H7 (cell line): Measurements from ENCODE around the gene CORIN. TPM values are rescaled to one million over a fixed set of nuclear protein-coding genes. Genes with fewer than 3 reads are reported as not detected.

Experiments used
- DNase-seq: peaks from one replicate; pipeline ENCODE4 v3.0.0; 2012
- H3K27me3 ChIP-seq: 2 replicates; pipeline ENCODE4 v1.6.0; 2011; ENCODE audit warnings: mild to moderate bottlenecking, low read length; ENCODE audit not compliant: control insufficient read depth, insufficient read depth
- H3K36me3 ChIP-seq: replicated peaks from 2 replicates; pipeline ENCODE4 v1.5.1; 2011; ENCODE audit warnings: low read length; ENCODE audit not compliant: control insufficient read depth, insufficient read depth
- H3K4me3 ChIP-seq: 2 replicates; pipeline ENCODE4 v1.5.1; 2011; ENCODE audit warnings: low read depth, mild to moderate bottlenecking, control low read depth, low read length, moderate library complexity; ENCODE audit not compliant: insufficient read depth
- total RNA-seq: library from RNA; depleted of rRNA; stranded (reverse); fragments of >200 nt; shearing (Covaris generic); gene quantifications from 2 replicates; pipeline ENCODE4 v1.2.3, GENCODE V29; 2014

The CORIN gene
- total RNA-seq, 1 experiment from 2014 or later: 0.07 TPM

DNA sequence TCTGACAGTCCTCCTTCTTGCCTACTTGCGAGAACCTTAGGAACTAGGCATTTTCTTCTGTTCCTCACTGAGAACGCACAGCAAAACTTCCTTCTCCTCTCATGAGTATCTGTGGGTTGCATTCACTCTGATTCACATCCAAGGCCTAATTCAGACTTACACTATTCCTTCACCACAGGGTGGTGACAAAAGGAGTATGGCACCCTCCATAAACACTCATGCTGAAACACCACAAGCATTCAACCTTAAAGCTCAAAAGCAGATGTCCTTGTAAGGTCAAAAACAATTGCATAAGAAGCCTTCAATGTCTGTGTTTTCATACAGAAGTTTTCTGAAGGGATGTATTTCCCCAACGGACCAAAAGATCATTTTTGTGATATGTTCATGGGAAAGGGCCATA lies 147.3 kb downstream of the CORIN start:
- Histone ChIP-seq H3K36me3 (no peaks in the 10 kb centered on the region), H3K4me3 (no peak overlapping the region), H3K27me3 (no peaks in the 10 kb centered on the region)
- no peak for DNase-seq

DNA sequence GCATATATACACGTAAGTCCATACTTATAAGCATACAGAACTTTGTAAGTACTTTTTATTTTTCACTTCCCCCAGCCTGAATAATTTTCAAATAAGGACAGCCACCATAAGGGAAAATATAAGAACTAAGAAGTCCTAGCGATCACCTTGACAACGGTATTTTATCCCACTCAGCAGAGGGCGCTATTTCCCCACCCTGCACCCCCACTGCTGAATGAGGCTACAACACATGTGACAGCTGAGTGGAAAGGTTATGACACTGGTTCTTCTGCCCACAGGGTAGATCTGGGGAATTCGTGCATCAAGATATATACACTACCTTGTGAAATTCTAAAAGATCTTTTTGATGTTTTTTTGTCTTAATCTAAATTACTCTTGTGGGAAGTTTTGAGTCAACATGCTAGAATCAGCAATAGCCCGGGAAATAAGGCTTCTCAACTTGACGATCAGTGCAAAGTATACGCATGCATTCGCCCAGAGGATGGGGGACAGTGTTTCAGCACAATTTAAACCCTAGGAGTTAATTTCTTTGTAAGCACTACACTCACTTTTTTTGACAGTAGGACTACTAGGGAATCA lies 151.5 kb downstream of the CORIN start:
- H3K36me3 ChIP-seq: no peaks in the 10 kb centered on the region
- no peaks in the 10 kb centered on the region for H3K27me3 ChIP-seq
- H3K4me3 ChIP-seq: no peak overlapping the region
- DNase-seq: peak; percentile 45

DNA sequence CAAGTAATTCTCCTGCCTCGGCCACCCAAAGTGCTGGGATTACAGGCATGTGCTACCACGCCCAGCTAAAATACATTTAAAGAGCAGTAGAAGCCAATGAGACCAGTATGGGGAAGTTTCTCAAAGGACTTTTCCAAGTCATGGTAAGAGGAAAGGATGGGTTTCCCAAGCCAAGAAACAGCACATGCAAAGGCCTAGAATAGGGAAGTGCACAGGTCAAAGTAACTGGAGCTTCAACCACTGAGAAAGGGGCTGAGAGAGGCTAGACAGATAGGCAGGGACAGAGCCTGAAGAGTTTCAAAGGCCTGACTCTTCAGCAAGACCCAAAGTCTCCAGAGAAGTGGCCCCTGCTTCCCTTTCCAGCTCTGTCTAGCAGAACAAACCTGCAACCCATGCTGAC lies 162.1 kb downstream of the CORIN start:
- DNase-seq: no peak
- Histone ChIP-seq H3K4me3 (no peak overlapping the region), H3K27me3 (no peaks in the 10 kb centered on the region), H3K36me3 (no peaks in the 10 kb centered on the region)

DNA sequence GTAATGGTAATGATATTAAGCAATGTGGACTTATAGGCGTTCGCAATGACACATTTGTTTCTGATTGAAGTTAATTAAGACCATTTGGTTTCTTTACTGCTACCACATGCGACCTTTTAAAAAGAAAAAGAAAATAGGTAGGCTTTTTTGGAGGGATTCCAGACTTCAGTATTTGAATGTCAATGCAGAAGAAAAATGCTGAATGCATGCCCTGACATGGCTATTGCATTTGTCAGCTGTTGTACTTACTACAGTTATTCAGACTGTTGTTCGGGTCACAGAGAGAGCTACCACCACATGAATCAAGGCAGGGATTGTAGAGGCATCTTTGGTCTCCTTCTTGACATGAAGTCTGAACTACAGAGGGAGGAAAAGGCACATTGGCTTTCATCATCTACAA lies 163.7 kb downstream of the CORIN start:
- no peak for DNase-seq
- Histone ChIP-seq H3K36me3 (no peaks in the 10 kb centered on the region), H3K27me3 (no peaks in the 10 kb centered on the region), H3K4me3 (no peak overlapping the region)

DNA sequence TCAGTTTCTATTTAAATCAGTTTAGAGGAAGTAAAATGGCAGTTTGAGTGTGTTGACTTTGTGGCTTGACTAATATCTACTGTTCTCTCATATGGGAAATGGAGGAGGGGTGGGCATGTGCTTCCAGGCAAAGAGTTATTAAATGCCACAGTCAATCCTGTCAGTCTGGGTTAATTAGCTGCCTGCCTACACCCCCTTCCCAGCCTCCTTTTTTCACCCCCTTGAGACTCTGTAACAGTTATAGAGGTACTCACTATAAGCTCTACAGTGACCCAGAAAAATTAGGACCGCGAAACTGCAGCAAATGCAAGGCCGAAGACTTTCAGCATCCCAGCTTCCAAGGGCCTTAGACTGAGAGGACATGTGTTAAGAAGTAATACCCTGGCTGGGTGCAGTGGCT lies 165.2 kb downstream of the CORIN start:
- Histone ChIP-seq H3K36me3 (no peaks in the 10 kb centered on the region), H3K27me3 (no peaks in the 10 kb centered on the region), H3K4me3 (no peak overlapping the region)
- no peak for DNase-seq

DNA sequence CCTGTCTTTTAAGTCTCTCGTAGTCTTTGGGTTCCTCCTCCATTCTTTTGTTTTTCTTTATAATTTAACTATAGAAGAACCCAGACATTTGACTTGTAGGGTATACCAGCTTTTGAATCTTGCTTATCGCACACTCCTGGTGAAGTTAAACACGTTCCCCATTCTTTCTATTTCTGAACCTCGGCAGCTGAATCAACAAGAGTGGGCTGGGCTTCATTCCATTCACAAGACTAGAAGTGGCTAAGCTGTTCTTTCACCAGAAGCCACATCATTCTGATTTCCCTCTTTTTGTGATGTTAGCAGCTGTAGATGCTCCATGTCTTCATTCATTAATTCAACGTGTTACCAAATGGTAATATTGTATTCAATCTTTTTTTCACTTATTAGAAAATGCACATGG lies 167.9 kb downstream of the CORIN start:
- no peaks in the 10 kb centered on the region for H3K36me3 ChIP-seq
- no peak overlapping the region for H3K4me3 ChIP-seq
- DNase-seq: no peak
- no peaks in the 10 kb centered on the region for H3K27me3 ChIP-seq

DNA sequence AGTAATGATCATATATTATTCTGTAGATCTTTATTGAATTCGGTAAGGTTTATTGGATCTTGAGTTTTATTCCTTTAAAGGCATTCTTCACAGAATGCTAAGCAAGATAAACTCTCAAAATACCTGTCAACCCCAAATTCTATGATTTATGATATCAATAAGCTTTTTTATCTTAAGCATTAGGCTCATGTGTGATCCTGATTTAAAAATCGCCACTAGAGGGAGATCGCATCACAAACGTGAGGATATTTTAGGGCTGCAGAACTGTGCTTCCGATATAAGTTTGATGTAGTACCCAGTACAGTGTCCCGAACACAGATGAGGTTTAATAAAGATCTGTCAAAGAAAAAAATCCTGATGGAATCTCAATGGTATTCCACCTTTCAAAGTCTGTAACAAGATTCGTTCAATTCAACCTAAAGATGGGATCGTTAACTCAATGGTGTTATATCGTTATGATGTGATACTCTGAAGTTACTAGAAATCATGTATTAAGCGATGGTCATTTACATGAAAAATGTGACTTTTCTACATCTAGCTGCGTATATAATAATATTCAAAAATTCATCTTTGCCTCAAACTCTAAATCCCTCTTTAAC lies 169.0 kb downstream of the CORIN start:
- no peaks in the 10 kb centered on the region for H3K27me3 ChIP-seq
- peak; percentile 7 for DNase-seq
- no peak overlapping the region for H3K4me3 ChIP-seq
- no peaks in the 10 kb centered on the region for H3K36me3 ChIP-seq

DNA sequence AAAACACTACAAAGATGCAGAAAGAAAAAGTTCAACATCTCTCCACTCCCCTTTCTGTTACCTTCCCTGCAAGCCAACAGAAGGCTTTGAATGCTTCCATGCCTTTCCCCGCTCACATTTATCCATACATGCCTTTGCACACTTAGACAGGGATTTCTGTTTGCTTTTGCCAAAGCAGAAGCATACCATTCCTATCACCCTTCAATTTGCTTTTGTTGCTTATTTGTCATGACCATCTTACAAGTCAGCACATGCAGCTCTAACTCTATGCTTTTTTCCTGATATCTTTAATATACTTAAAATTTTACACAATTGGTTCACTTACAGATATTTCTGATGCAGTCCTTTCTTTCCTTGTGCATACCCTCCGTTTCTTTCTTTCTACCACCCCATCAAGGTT lies 169.6 kb downstream of the CORIN start:
- Histone ChIP-seq H3K4me3 (no peak overlapping the region), H3K36me3 (no peaks in the 10 kb centered on the region), H3K27me3 (no peaks in the 10 kb centered on the region)
- no peak for DNase-seq

DNA sequence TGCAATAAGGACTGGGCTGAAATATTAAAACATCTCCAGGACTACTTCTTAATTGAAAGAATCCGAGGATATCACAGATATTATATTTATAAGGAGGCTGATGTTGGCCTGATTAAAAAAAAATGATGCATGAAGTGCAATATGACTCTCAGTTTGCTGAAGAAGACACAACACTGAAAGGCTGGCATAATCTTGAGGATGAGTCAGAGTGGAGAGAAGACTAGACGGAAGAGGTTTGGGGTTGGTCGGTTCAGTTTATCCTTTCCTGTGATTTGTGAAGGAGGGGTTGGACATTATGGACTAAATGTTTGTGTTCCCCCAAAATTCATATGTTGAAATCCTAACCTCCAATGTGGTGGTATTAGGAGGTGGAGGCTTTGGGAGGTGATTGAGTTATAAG lies 170.3 kb downstream of the CORIN start:
- H3K36me3 ChIP-seq: no peaks in the 10 kb centered on the region

DNA sequence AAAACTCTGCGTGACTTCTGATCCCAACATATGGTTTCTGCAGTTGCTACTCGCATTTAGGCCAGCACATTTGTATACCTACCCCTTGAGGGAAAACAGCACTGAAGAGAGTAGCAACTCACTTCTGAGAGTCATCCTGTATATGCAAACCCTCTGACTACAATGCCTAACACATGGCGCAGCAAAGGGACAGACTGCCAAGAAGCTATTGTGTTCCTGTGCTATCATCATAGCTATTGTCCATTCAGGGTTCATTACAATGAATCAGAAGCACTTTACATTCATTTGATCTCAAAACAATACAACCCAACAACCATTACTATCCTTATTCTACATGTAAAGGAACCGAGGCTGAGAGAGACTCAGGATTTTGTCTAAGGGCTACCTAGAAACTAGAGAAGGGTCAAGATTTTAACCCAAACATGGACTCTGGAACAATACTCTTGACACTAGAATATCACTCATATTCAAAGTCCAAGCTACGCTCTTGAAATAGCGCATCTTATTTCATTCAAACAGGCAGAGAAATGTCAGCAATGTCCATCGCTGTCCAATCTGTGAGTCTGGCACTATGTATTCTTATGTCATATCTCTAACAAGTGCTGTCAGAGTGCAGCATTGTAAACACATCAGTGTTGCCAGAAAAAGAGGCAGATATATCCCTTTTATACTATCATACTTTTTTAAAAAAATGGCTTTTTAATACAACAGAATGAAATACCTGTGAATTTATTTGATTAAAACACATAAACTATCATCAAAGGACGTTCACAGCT lies 173.6 kb downstream of the CORIN start:
- Histone ChIP-seq H3K36me3 (no peaks in the 10 kb centered on the region), H3K4me3 (no peak overlapping the region), H3K27me3 (no peaks in the 10 kb centered on the region)
- no peak for DNase-seq

More for the DNA sequence above, 170.3 kb downstream of the CORIN start:
- no peak for DNase-seq
- Histone ChIP-seq H3K27me3 (no peaks in the 10 kb centered on the region), H3K4me3 (no peak overlapping the region)

DNA sequence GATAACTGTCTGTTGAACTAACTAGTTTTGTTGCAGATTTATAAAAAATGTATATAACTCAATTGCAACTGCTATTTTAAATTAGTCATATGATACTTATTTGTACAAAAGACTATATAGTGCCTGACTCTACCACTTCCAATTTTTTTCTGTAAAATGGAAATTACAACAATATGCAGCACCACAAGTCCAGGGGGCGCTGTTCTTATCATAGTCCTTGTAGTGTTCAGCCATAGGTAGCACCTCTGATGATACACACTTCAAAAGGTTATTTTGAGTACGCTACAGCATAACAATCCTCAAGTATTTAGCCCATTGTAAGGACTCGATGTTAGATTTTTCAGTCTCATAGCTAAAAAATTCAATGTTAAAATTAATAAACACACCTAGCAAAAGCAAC lies 174.9 kb downstream of the CORIN start:
- Histone ChIP-seq H3K27me3 (no peaks in the 10 kb centered on the region), H3K36me3 (no peaks in the 10 kb centered on the region), H3K4me3 (no peak overlapping the region)
- DNase-seq: peak; percentile 10

DNA sequence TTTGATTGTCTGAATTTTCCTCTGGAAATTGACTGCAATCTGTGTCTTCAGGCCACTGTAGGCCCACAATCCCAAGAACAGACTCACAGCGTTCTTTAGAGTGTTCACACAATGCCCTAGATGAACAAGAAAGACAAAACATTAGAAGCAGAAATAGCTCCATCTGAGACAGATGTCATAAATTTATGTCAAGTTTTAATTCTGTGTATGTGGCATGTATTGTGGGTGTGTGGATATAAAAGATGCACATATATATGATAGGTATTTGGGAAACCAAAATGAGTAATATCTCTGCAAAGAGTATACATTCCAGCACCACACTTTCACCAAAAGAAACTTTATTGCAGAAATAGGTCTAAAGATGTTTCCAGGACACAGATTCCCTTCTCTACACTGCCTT lies 176.1 kb downstream of the CORIN start:
- Histone ChIP-seq H3K27me3 (no peaks in the 10 kb centered on the region), H3K4me3 (no peak overlapping the region)
- DNase-seq: no peak

DNA sequence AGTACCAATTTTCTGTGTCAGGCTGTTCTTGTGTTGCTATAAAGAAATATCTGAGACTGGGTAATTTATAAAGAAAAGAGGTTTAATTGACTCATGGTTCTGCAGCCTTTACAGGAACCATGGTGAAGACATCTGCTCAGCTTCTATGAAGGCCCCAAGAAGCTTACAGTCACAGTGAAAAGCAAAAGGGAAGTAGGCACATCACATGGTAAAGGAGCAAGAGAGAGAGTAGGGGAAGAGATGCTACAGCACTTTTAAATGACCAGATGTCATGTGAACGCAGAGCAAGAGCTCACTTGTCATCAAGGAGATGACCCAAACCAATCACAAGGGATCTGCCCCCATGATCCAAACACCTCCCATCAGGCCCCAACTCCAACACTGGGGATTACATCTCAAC lies 178.5 kb downstream of the CORIN start:
- DNase-seq: no peak
- Histone ChIP-seq H3K27me3 (no peaks in the 10 kb centered on the region), H3K36me3 (no peaks in the 10 kb centered on the region), H3K4me3 (no peak overlapping the region)

More for the DNA sequence above, 176.1 kb downstream of the CORIN start:
- no peaks in the 10 kb centered on the region for H3K36me3 ChIP-seq

DNA sequence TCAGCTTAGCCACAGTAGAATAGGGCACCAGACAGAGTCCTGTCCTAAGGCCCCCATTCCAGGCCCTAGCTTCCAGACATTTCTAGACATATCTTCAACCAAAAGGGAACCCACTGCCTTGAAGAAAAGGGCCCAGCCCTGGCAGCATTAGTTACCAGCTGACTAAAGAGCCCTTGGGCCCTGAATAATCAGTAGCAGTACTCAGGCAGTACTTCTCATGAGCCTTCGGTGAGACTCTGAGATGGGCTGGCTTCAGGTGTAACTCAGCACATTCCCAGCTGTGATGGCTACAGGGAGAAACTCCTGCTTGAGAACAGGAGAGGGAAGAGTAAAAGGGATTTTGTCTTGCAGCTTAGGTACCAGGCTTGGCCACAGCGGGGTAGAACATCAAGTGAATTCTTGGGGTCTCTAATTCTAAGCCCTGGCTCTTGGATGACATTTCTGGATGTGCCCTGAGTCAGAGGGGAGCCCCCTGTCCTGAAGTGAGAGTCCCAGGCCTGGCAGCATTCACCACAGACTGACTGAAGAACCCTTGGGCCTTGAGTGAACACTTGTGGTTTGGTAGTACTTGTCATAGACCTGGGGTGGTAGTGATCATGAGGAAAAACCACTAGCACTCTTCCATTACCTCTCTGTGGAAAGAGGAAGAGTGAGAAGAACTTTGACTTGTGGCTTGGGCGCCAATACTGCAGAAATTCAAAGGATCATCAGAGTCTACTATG lies 182.7 kb downstream of the CORIN start:
- no peak for DNase-seq
- Histone ChIP-seq H3K27me3 (no peaks in the 10 kb centered on the region), H3K36me3 (no peaks in the 10 kb centered on the region), H3K4me3 (no peak overlapping the region)

DNA sequence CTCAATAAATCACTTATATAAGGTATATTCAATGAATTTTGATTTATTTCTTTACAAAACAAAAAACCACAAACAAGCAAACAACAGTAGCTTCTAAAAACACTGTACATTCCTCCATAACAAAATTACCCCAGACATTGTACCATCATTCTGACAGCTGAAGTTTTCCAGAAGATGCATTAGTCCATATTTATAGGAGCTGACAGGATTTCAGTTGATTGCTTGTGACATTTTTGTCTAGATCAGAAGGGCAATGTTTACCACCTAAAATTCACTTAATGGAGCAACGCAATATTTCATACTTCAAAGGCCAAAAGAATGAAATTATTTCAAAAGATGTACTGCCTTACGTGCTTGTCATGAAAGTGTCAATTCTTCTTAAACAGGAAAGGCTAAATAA lies 185.8 kb downstream of the CORIN start:
- no peaks in the 10 kb centered on the region for H3K27me3 ChIP-seq
- no peaks in the 10 kb centered on the region for H3K36me3 ChIP-seq
- H3K4me3 ChIP-seq: no peak overlapping the region
- DNase-seq: no peak
